MCF 10A (cell line): ENCODE data around the gene GON4L. TPM values are rescaled to one million over a fixed set of nuclear protein-coding genes. Genes with fewer than 3 reads are reported as not detected.
A peak's percentile ranks its signal among the peaks of the same experiment; 100 is the strongest.
"Not testable (repeated sequence)": the region's sequence is repeated elsewhere in the genome, so short reads cannot be mapped to it uniquely, and the experiment has no call there.

Experiments used
- BruUV-seq: library from RNA; stranded (reverse); fragments of 400-500 nt; replicated peaks from 2 replicates; lab custom pipeline; 2021; lab: Mats Ljungman, UMichigan
- CTCF ChIA-PET: fragments of 300-600 bp; sonication (Branson Sonifier 250); formaldehyde crosslinking; extraction: SDS; loops from one replicate; lab custom pipeline; 2021; ENCODE audit warnings: antibody characterized with exemption, inconsistent platforms; lab: Yijun Ruan, JAX
- POLR2A ChIA-PET: fragments of 300-600, 350-650 bp; sonication (Branson Sonifier 250); formaldehyde crosslinking; extraction: SDS; loops from one replicate; lab custom pipeline; 2020; ENCODE audit warnings: antibody characterized with exemption, inconsistent platforms; lab: Yijun Ruan, JAX
- DNase-seq: peaks from one replicate; pipeline ENCODE4 v3.0.0-alpha.2; 2018; ENCODE audit not compliant: unreplicated experiment
- H3K27ac Mint-ChIP-seq: one replicate; pipeline ENCODE4 v1.8.0; 2022; ENCODE audit warnings: mild to moderate bottlenecking, low read depth, mixed read lengths; ENCODE audit not compliant: unreplicated experiment
- H3K27me3 Mint-ChIP-seq: one replicate; pipeline ENCODE4 v1.8.0; 2022; ENCODE audit warnings: mixed read lengths; ENCODE audit not compliant: insufficient read depth, unreplicated experiment
- H3K36me3 Mint-ChIP-seq: one replicate; pipeline ENCODE4 v1.8.0; 2022; ENCODE audit warnings: mild to moderate bottlenecking, moderate library complexity, mixed read lengths; ENCODE audit not compliant: insufficient read depth, unreplicated experiment
- H3K4me1 Mint-ChIP-seq: one replicate; pipeline ENCODE4 v1.8.0; 2022; ENCODE audit warnings: mixed read lengths; ENCODE audit not compliant: insufficient read depth, unreplicated experiment
- H3K4me3 Mint-ChIP-seq: one replicate; pipeline ENCODE4 v1.8.0; 2022; ENCODE audit warnings: mild to moderate bottlenecking, moderate library complexity, mixed read lengths; ENCODE audit not compliant: unreplicated experiment
- H3K9me3 Mint-ChIP-seq: one replicate; pipeline ENCODE4 v1.8.0; 2022; ENCODE audit warnings: mixed read lengths; ENCODE audit not compliant: unreplicated experiment
- CTCF ChIP-seq: fragments of 200-600 bp; IDR thresholded peaks from one replicate; pipeline ENCODE4 v1.8.0; 2022; ENCODE audit warnings: antibody characterized with exemption, mild to moderate bottlenecking; ENCODE audit not compliant: unreplicated experiment
- intact Hi-C: fragments of 100-400 bp; cut with micrococcal nuclease; formaldehyde crosslinking; loops from 2 replicates; pipeline ENCODE4 v1.14.1; 2022
- total RNA-seq: library from RNA; stranded (reverse); gene quantifications from 2 replicates; pipeline ENCODE4 v1.2.3, GENCODE V29; 2022

Gene GON4L
- total RNA-seq, 1 experiment from 2014 or later = 60.1 TPM

- peaks cover 69% of the 10 kb centered on the region for H3K36me3 Mint-ChIP-seq
- no peaks in the 10 kb centered on the region for H3K27me3 Mint-ChIP-seq
- ChIA-PET CTCF (interaction anchor here (0.6 kb wide), 1 partner anchor 16 kb away, joined by 3 read pairs; no protein-coding TSS in a partner anchor), POLR2A (interaction anchor here (1.3 kb wide), 1 partner anchor 119 kb away, joined by 3 read pairs; no protein-coding TSS in a partner anchor)
- TF ChIP-seq CTCF = no peak
- DNase-seq = no peak
- intact Hi-C loops = no loop called here
- H3K4me1 Mint-ChIP-seq = peaks cover 15% of the 10 kb centered on the region
- H3K4me3 Mint-ChIP-seq = no peak overlapping the region
- no peaks in the 10 kb centered on the region for H3K9me3 Mint-ChIP-seq
- no peak overlapping the region for H3K27ac Mint-ChIP-seq
- no TSS peak for BruUV-seq
These were observed 12.1 kb downstream of the GON4L start for GRCh38 chr1:155844860-155845421.

- no peak for DNase-seq
- peaks cover 13% of the 10 kb centered on the region for H3K4me1 Mint-ChIP-seq
- no peak overlapping the region for H3K4me3 Mint-ChIP-seq
- no peak for TF ChIP-seq CTCF
- intact Hi-C loops = no loop called here
- ChIA-PET POLR2A (interaction anchor here (1.0 kb wide), 1 partner anchor 26 kb away, joined by 3 read pairs; no protein-coding TSS in a partner anchor), CTCF (interaction anchor here (0.5 to 1.7 kb wide), 4 partner anchors 11 to 493 kb away, joined by 3 to 4 read pairs (median 3); no protein-coding TSS in a partner anchor)
- peaks cover 56% of the 10 kb centered on the region for H3K36me3 Mint-ChIP-seq
- no TSS peak for BruUV-seq
- no peaks in the 10 kb centered on the region for H3K9me3 Mint-ChIP-seq
- peak overlapping the region; percentile 54 for H3K27ac Mint-ChIP-seq
- H3K27me3 Mint-ChIP-seq = no peaks in the 10 kb centered on the region
These were observed 16.6 kb downstream of the GON4L start for GRCh38 chr1:155840386-155840785.

- H3K4me1 Mint-ChIP-seq = peaks cover 11% of the 10 kb centered on the region
- CTCF ChIA-PET = interaction anchor here (0.6 kb wide), 1 partner anchor 1877 kb away, joined by 3 read pairs; the partner anchor contains the start of gene CRTC2
- BruUV-seq = no TSS peak
- no peaks in the 10 kb centered on the region for H3K27me3 Mint-ChIP-seq
- POLR2A ChIA-PET = interaction anchor here (0.6 kb wide), 1 partner anchor 49 kb away, joined by 3 read pairs; no protein-coding TSS in a partner anchor
- H3K36me3 Mint-ChIP-seq = peaks cover 37% of the 10 kb centered on the region
- H3K9me3 Mint-ChIP-seq = no peaks in the 10 kb centered on the region
- intact Hi-C loops = no loop called here
- no peak for TF ChIP-seq CTCF
- DNase-seq = no peak
- H3K27ac Mint-ChIP-seq = no peak overlapping the region
- H3K4me3 Mint-ChIP-seq = no peak overlapping the region
These were observed 21.5 kb downstream of the GON4L start for GRCh38 chr1:155835548-155835947.

GRCh38 chr1:155834927-155835399, 22.1 kb downstream of the GON4L start:
- intact Hi-C loops, BruUV-seq, H3K27ac Mint-ChIP-seq, CTCF ChIA-PET, DNase-seq, H3K4me3 Mint-ChIP-seq, H3K27me3 Mint-ChIP-seq, H3K9me3 Mint-ChIP-seq: not testable (repeated sequence)
- POLR2A ChIA-PET = interaction anchor here (0.7 to 1.3 kb wide), 4 partner anchors 8 to 156 kb away, joined by 3 read pairs; partner anchors contain the start of gene SYT11
- Mint-ChIP-seq H3K36me3 (peaks cover 38% of the 10 kb centered on the region), H3K4me1 (peaks cover 11% of the 10 kb centered on the region)
